Natural killer cell (primary cell): Measurements from ENCODE around the gene CLSTN2. TPM values are rescaled to one million over a fixed set of nuclear protein-coding genes. Genes with fewer than 3 reads are reported as not detected.

Experiments
- ATAC-seq, 3 donors: fragments of 150-1000 bp in 2 of 3; fragments of 200-7000 bp in 1 of 3; cut with Tn5 transposase; 1 replicate in 1 of 3; 2 replicates in 2 of 3; pipeline ENCODE4 v1.10.0; 2021; ENCODE audit warnings: mild to moderate bottlenecking in 2 of 3, moderate library complexity in 2 of 3
- DNase-seq, 2 donors: peaks; one replicate each; pipeline versions ENCODE4 v3.0.0 to v3.0.0-alpha.2; 2013 to 2021; ENCODE audit warnings: mixed read lengths in 1 of 2
- H3K27ac ChIP-seq: one replicate; pipeline ENCODE4 v1.5.1; 2013; ENCODE audit warnings: mild to moderate bottlenecking, low read length
- H3K27me3 ChIP-seq: one replicate; pipeline ENCODE4 v1.6.1; 2013; ENCODE audit warnings: low read length; ENCODE audit not compliant: control insufficient read depth, insufficient read depth
- H3K36me3 ChIP-seq: one replicate; pipeline ENCODE4 v1.6.1; 2013; ENCODE audit warnings: low read length; ENCODE audit not compliant: control insufficient read depth, insufficient read depth
- H3K4me1 ChIP-seq: one replicate; pipeline ENCODE4 v1.6.1; 2013; ENCODE audit warnings: low read length; ENCODE audit not compliant: control insufficient read depth, insufficient read depth
- H3K4me3 ChIP-seq: one replicate; pipeline ENCODE4 v1.5.1; 2013; ENCODE audit warnings: low read length
- H3K9me3 ChIP-seq: one replicate; pipeline ENCODE4 v1.6.1; 2013; ENCODE audit warnings: low read length; ENCODE audit not compliant: control insufficient read depth, insufficient read depth
- H3K27ac Mint-ChIP-seq, 2 donors: one replicate each; pipeline ENCODE4 v1.8.0; 2022; ENCODE audit warnings: mild to moderate bottlenecking in 2 of 2, mixed read lengths in 2 of 2, moderate library complexity in 1 of 2
- H3K27me3 Mint-ChIP-seq, 2 donors: one replicate each; pipeline ENCODE4 v1.8.0; 2022; ENCODE audit warnings: low read depth in 2 of 2, mixed read lengths in 2 of 2
- H3K36me3 Mint-ChIP-seq: one replicate; pipeline ENCODE4 v1.8.0; 2022; ENCODE audit warnings: mixed read lengths
- H3K4me1 Mint-ChIP-seq, 2 donors: one replicate each; pipeline ENCODE4 v1.8.0; 2022; ENCODE audit warnings: mixed read lengths in 2 of 2
- H3K4me3 Mint-ChIP-seq: one replicate; pipeline ENCODE4 v1.8.0; 2022; ENCODE audit warnings: mild to moderate bottlenecking, moderate library complexity, mixed read lengths
- H3K9me3 Mint-ChIP-seq, 2 donors: one replicate each; pipeline ENCODE4 v1.8.0; 2022; ENCODE audit warnings: mixed read lengths in 2 of 2
- CTCF ChIP-seq: fragments of 200-600 bp; IDR thresholded peaks from one replicate; pipeline ENCODE4 v1.8.0; 2022; ENCODE audit warnings: antibody characterized with exemption
- WGBS: methylation state at CpG from one replicate; pipeline ENCODE4 v1.1.7; 2013; ENCODE audit warnings: missing lambda C conversion rate; ENCODE audit not compliant: insufficient coverage; 5-methylcytosine and 5-hydroxymethylcytosine counted together
- intact Hi-C: fragments of 100-400 bp; cut with micrococcal nuclease; formaldehyde crosslinking; loops from one replicate; pipeline ENCODE4 v1.14.2; 2022
- total RNA-seq, 4 donors: library from RNA; stranded (reverse); fragments of 120-200 nt in 1 of 4; gene quantifications; one replicate each; pipeline versions ENCODE4 v1.2.3 to v1.2.4, GENCODE V29; 2013 to 2022

CLSTN2 gene
- total RNA-seq, 3 donors from 2014 or later (not counting 1 experiment from before 2014, with no cell fraction given) = 0.05 TPM; not detected in 2

- H3K27ac Mint-ChIP-seq = no peak overlapping the region
- no peak for DNase-seq
- TF ChIP-seq CTCF = no peak
- WGBS = 75% methylated on average over 9 of the region's 10 CpGs
- Histone ChIP-seq H3K9me3 (peaks cover 3% of the 10 kb centered on the region), H3K27ac (no peak overlapping the region), H3K36me3 (no peaks in the 10 kb centered on the region), H3K4me3 (no peak overlapping the region), H3K27me3 (no peaks in the 10 kb centered on the region), H3K4me1 (no peaks in the 10 kb centered on the region)
- H3K9me3 Mint-ChIP-seq = peaks cover 12 to 16% of the 10 kb centered on the region in 2 donors
- no peak overlapping the region for H3K4me3 Mint-ChIP-seq
- no peak for ATAC-seq
- peaks cover 13 to 25% of the 10 kb centered on the region in 2 donors for H3K27me3 Mint-ChIP-seq
- H3K36me3 Mint-ChIP-seq = no peaks in the 10 kb centered on the region
- intact Hi-C loops = no loop called here
- no peaks in the 10 kb centered on the region for H3K4me1 Mint-ChIP-seq
Observed at GRCh38 chr3:140521751-140522445, 586.9 kb downstream of the CLSTN2 start.

- Histone ChIP-seq H3K4me1 (no peaks in the 10 kb centered on the region), H3K9me3 (peaks cover 3% of the 10 kb centered on the region), H3K27ac (no peak overlapping the region), H3K4me3 (no peak overlapping the region), H3K27me3 (no peaks in the 10 kb centered on the region), H3K36me3 (no peaks in the 10 kb centered on the region)
- DNase-seq (no peak), ATAC-seq (no peak)
- WGBS = 82% methylated on average over 5 of the region's 5 CpGs
- no peaks in the 10 kb centered on the region for H3K36me3 Mint-ChIP-seq
- H3K27me3 Mint-ChIP-seq = peaks cover 10 to 20% of the 10 kb centered on the region in 2 donors
- TF ChIP-seq CTCF = no peak
- H3K4me3 Mint-ChIP-seq = no peak overlapping the region
- H3K27ac Mint-ChIP-seq = no peak overlapping the region
- intact Hi-C loops = no loop called here
- H3K9me3 Mint-ChIP-seq = peaks cover 9 to 12% of the 10 kb centered on the region in 2 donors
- H3K4me1 Mint-ChIP-seq = no peaks in the 10 kb centered on the region
Observed at GRCh38 chr3:140522653-140523380, 587.8 kb downstream of the CLSTN2 start.

DNA sequence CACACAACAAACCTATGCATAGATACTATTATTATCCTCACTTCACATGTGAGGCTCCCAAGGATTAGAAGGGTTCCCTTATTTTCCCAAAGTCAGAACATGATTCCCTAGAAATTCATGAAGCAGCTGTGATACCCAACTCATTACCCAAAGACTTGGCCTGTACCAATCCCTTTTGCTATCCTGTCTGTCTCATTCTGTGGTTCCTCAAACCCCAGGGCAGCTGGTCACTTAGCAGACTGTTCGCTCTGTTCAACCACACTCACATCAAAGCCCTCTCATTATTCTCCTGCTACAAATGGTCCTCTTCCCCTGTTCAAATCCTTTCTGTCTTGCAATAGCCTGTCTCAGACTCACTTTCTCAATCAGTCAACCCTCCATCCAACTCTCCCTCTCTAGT lies 588.6 kb downstream of the CLSTN2 start:
- 71% methylated on average over 1 of the region's 1 CpG for WGBS
- DNase-seq = no peak
- no peaks in the 10 kb centered on the region for H3K4me1 Mint-ChIP-seq

More for the DNA sequence above, 588.6 kb downstream of the CLSTN2 start:
- no peak for ATAC-seq
- intact Hi-C loops = no loop called here
- Histone ChIP-seq H3K27ac (no peak overlapping the region), H3K9me3 (peaks cover 3% of the 10 kb centered on the region), H3K27me3 (no peaks in the 10 kb centered on the region), H3K4me1 (no peaks in the 10 kb centered on the region), H3K36me3 (no peaks in the 10 kb centered on the region), H3K4me3 (no peak overlapping the region)
- Mint-ChIP-seq H3K27ac (no peak overlapping the region), H3K36me3 (no peaks in the 10 kb centered on the region), H3K4me3 (no peak overlapping the region), H3K27me3 (peaks cover 10 to 17% of the 10 kb centered on the region in 2 donors), H3K9me3 (peaks cover 5 to 10% of the 10 kb centered on the region in 2 donors)
- TF ChIP-seq CTCF = no peak
